CD4-positive, alpha-beta T cell treated with Interferon gamma for 1 hour (primary cell): ENCODE measurements around the gene DAND5.

Source experiments
- DNase-seq: peaks from one replicate; pipeline ENCODE4 v3.0.0-alpha.2; 2020

DAND5 gene, protein sequence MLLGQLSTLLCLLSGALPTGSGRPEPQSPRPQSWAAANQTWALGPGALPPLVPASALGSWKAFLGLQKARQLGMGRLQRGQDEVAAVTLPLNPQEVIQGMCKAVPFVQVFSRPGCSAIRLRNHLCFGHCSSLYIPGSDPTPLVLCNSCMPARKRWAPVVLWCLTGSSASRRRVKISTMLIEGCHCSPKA

GRCh38 chr19:12969292-12969988 is at the start of gene DAND5:
Gene DAND5, plus strand, starts transcription at chr19:12969576. Its CDS starts 85 bp downstream, at chr19:12969661.
- DNase-seq = no peak

GRCh38 chr19:12921047-12921446 is 48.3 kb upstream of the DAND5 start:
- no peak for DNase-seq

- no peak for DNase-seq
Observed at GRCh38 chr19:12922959-12923358, 46.4 kb upstream of the DAND5 start.

- no peak for DNase-seq
Observed at GRCh38 chr19:12924621-12925310, 44.6 kb upstream of the DAND5 start.

DNA sequence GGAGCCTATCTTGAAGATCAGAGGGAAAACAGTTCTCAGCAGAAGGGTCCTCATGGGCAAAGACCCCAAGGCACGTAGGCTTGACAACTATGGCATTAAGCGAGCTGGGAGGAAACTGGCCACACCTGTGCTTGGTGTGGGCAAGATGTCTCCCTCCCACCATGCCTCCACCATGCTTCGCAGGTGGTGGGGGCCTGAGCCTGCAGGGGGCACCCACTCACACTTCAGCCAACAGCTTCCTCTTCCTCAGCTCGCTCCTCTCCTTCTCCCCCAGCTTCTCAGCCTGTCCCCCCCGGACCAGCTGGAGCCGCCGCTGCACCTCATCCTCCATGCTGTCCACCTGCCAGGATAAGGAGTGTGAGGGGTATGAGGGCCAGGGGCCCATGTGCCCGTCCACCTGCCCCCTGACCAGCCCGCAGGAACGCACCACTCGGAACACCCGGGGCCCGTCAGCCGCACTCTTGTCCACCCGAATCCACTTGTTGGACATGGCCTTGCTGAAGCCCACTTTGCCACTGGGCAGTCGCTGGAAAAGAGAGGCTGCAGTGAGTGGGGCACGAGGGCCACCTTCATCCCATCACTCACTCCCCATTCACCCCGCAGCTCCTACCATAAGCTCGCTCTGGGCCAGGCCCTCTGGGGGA is 39.3 kb upstream of the DAND5 start:
- DNase-seq = no peak

- DNase-seq = no peak
Observed at GRCh38 chr19:12932392-12933286, 36.7 kb upstream of the DAND5 start.

GRCh38 chr19:12933287-12934072 is 35.9 kb upstream of the DAND5 start, which contains the start of gene FARSA:
Gene FARSA, minus strand, starts transcription at chr19:12933711. Its CDS starts 15 bp downstream, at chr19:12933696.
- peak; percentile 88 for DNase-seq

DNA sequence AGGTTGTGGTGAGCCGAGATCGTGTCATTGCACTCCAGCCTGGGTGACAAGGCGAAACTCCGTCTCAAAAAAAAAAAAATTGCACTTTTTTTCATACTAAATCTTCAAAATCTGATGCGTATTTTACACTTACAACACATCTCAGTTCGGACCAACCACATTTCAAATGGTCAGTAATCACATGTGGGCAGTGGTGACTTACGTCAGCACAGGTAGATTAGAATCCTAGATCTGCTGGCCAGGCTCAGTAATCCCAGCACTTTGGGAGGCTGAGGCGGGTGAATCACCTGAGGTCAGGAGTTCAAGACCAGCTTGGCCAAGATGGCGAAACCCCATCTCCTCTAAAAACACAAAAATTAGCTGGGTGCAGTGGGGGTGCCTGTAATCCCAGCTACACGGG is 34.3 kb upstream of the DAND5 start:
- DNase-seq = no peak

DNA sequence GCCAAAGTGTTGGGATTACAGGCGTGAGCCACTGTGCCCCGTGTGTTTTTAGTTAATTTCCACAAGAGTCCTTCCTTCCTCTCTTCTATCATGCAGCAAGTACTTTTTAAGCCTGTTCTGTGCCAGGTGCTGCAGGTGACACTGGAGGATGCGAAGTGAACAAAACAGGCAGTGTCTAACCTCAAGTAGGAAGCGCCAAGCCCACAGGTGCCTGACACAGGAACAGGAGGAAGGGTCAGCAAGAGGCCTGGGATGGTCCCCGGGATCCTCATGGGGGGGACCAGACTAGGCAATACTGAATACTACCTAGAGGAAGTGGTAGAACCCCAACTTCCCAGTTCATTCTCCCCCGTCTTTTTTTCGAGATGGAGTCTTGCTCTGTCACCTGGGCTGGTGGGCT is 32.8 kb upstream of the DAND5 start:
- no peak for DNase-seq

- DNase-seq = peak; percentile 29
Observed at GRCh38 chr19:12937093-12937926, 32.1 kb upstream of the DAND5 start.

DNA sequence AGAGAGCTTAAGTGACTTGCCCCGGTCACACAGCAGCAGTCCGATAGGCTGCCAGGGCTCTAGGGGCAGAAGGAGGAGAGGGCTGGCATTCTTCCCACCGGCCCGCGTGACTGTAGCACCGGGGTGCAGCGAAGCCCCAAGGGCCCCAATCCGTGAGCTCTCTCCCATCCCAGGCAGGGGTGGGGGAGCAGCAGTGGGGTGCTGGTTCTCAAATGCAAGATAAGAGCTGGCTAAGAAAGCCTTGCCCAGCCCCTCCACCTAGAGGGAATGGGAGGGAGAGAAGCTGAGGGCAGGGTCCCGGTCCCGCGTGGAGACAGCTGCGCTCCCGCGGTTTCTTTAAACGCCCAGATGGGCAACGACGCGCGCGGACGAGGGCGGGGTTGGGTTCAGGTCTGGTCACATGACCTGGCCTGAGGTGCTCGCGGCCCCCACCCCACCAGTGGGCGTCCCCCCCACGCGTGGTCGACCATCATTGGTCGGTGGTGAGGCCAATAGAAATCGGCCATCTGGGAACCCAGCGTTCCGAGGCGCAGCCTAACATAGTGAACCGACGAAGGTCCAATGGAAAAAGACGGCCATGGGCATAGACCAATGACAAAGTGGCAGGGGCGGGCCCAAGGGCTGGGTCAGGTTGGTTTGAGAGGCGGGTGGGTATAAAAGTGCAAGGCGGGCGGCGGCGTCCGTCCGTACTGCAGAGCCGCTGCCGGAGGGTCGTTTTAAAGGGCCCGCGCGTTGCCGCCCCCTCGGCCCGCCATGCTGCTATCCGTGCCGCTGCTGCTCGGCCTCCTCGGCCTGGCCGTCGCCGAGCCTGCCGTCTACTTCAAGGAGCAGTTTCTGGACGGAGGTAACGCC is 31.2 kb upstream of the DAND5 start, which contains the start of gene CALR:
TSS of gene CALR (plus strand) at position 683 of the 852 bp plus-strand sequence. CDS start at position 754, 71 bp downstream.
- DNase-seq = peak; percentile 99

GRCh38 chr19:12938779-12939601 is 30.4 kb upstream of the DAND5 start:
- DNase-seq = peak; percentile 42

- no peak for DNase-seq
Observed at GRCh38 chr19:12939975-12940423, 29.4 kb upstream of the DAND5 start.

- no peak for DNase-seq
Observed at GRCh38 chr19:12940897-12941296, 28.5 kb upstream of the DAND5 start.

DNA sequence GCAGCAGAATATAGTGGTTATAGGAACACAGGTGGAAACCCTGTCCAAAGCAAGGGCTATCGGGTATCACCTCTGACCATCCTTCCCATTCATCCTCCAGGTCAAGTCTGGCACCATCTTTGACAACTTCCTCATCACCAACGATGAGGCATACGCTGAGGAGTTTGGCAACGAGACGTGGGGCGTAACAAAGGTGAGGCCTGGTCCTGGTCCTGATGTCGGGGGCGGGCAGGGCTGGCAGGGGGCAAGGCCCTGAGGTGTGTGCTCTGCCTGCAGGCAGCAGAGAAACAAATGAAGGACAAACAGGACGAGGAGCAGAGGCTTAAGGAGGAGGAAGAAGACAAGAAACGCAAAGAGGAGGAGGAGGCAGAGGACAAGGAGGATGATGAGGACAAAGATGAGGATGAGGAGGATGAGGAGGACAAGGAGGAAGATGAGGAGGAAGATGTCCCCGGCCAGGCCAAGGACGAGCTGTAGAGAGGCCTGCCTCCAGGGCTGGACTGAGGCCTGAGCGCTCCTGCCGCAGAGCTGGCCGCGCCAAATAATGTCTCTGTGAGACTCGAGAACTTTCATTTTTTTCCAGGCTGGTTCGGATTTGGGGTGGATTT is 25.8 kb upstream of the DAND5 start:
- DNase-seq = no peak

- no peak for DNase-seq
Observed at GRCh38 chr19:12944104-12944674, 25.2 kb upstream of the DAND5 start.

- DNase-seq = peak; percentile 98
Observed at GRCh38 chr19:12945479-12946091, 23.8 kb upstream of the DAND5 start, which contains the start of gene RAD23A. Gene RAD23A, plus strand, starts transcription at chr19:12945862. Its CDS starts 87 bp downstream, at chr19:12945949.
